Endothelial cell of umbilical vein (primary cell): ENCODE results near the gene CUEDC1. TPM values are rescaled to one million over a fixed set of nuclear protein-coding genes. Genes with fewer than 3 reads are reported as not detected.

Experiments
- BruUV-seq: library from RNA; stranded (reverse); fragments of 400-500 nt; replicated peaks from 2 replicates; lab custom pipeline; 2021; lab: Mats Ljungman, UMichigan
- CTCF ChIA-PET: fragments of 300-600, 350-600 bp; sonication (Branson Sonifier 250); formaldehyde crosslinking; loops from one replicate; lab custom pipeline; 2021; ENCODE audit warnings: antibody characterized with exemption, inconsistent platforms; lab: Charles Lee
- POLR2A ChIA-PET: fragments of 300-600, 350-600 bp; sonication (Branson Sonifier 250); formaldehyde crosslinking; loops from one replicate; lab custom pipeline; 2021; ENCODE audit warnings: antibody characterized with exemption, inconsistent platforms; lab: Charles Lee
- DNase-seq: peaks from one replicate; pipeline ENCODE4 v3.0.0-alpha.2; 2011; ENCODE audit warnings: low read depth, low spot score
- FAIRE-seq: peaks from 2 replicates; lab custom pipeline; 2011; peaks lifted over from hg19 to GRCh38; lab: Jason Lieb, UNC
- H2AFZ ChIP-seq: 2 replicates; pipeline ENCODE4 v1.6.0; 2012; ENCODE audit warnings: low read depth, low read length, control low read depth, inconsistent platforms
- H3K27ac ChIP-seq: 2 replicates; pipeline ENCODE4 v1.5.1; 2011; ENCODE audit warnings: low read depth, mild to moderate bottlenecking, control low read depth, low read length, moderate library complexity; ENCODE audit not compliant: insufficient read depth
- H3K27me3 ChIP-seq, 2 experiments: 2 replicates each; pipeline versions ENCODE4 v1.6.0 to v1.6.1; 2011; ENCODE audit warnings: low read length in 2 of 2, mixed read lengths in 1 of 2; ENCODE audit not compliant: control insufficient read depth in 2 of 2, insufficient read depth in 2 of 2
- H3K36me3 ChIP-seq, 2 experiments: 2 replicates in 1 of 2; 3 replicates in 1 of 2; pipeline ENCODE4 v1.5.1; 2011; ENCODE audit warnings: low read length in 2 of 2, mild to moderate bottlenecking in 1 of 2, moderate library complexity in 1 of 2; ENCODE audit not compliant: control insufficient read depth in 2 of 2, insufficient read depth in 2 of 2; ENCODE audit errors: extremely low read depth in 1 of 2
- H3K4me1 ChIP-seq: 3 replicates; pipeline ENCODE4 v1.5.1; 2011; ENCODE audit warnings: mild to moderate bottlenecking, low read length; ENCODE audit not compliant: control insufficient read depth, insufficient read depth; ENCODE audit errors: extremely low read depth
- H3K4me2 ChIP-seq: 2 replicates; pipeline ENCODE4 v1.6.1; 2011; ENCODE audit warnings: low read length, control low read depth, mixed read lengths; ENCODE audit not compliant: insufficient read depth
- H3K4me3 ChIP-seq, 3 experiments: fragments of 200-600 bp in 1 of 3; sonication (generic), shearing (Covaris generic) in 1 of 3; replicated peaks in 1 of 3; 2 replicates each; pipeline ENCODE4 v1.5.1; 2011 to 2016; ENCODE audit warnings: control low read depth in 3 of 3, low read length in 3 of 3, mild to moderate bottlenecking in 2 of 3, inconsistent platforms in 1 of 3, low read depth in 1 of 3, moderate library complexity in 1 of 3; ENCODE audit not compliant: insufficient read depth in 1 of 3
- H3K79me2 ChIP-seq: 2 replicates; pipeline ENCODE4 v1.6.0; 2012; ENCODE audit warnings: low read length, inconsistent platforms; ENCODE audit not compliant: control insufficient read depth, insufficient read depth
- H3K9ac ChIP-seq: replicated peaks from 2 replicates; pipeline ENCODE3; 2011; ENCODE audit warnings: low read length, control low read depth; ENCODE audit not compliant: insufficient read depth; ENCODE audit errors: extremely low read depth
- H3K9me1 ChIP-seq: replicated peaks from 3 replicates; pipeline ENCODE4 v1.6.0; 2011; ENCODE audit warnings: mild to moderate bottlenecking, low read length; ENCODE audit not compliant: control insufficient read depth, insufficient read depth; ENCODE audit errors: extremely low read depth
- H3K9me3 ChIP-seq: replicated peaks from 2 replicates; pipeline ENCODE4 v1.5.1; 2012; ENCODE audit warnings: low read length, inconsistent platforms; ENCODE audit not compliant: control insufficient read depth, insufficient read depth
- H4K20me1 ChIP-seq: replicated peaks from 2 replicates; pipeline ENCODE3; 2011; ENCODE audit warnings: mild to moderate bottlenecking, low read length; ENCODE audit not compliant: control insufficient read depth, insufficient read depth; ENCODE audit errors: extremely low read depth
- CTCF ChIP-seq, 2 donors: IDR thresholded peaks; 1 replicate in 1 of 2; 2 replicates in 1 of 2; pipeline ENCODE4 v1.5.1; 2011; ENCODE audit warnings: low read length in 2 of 2, mild to moderate bottlenecking in 2 of 2, moderate library complexity in 2 of 2, control low read depth in 1 of 2, inconsistent platforms in 1 of 2, low read depth in 1 of 2; ENCODE audit not compliant: insufficient read depth in 1 of 2; ENCODE audit errors: extremely low read depth in 1 of 2
- EZH2 ChIP-seq: IDR thresholded peaks from 2 replicates; pipeline ENCODE4 v1.6.1; 2012; ENCODE audit warnings: borderline replicate concordance, low read depth, mild to moderate bottlenecking, moderate library complexity, low read length, inconsistent platforms; ENCODE audit not compliant: severe bottlenecking
- FOS ChIP-seq: IDR thresholded peaks from 2 replicates; pipeline ENCODE4 v1.6.1; 2011; ENCODE audit warnings: mild to moderate bottlenecking, low read length, moderate library complexity, borderline replicate concordance; ENCODE audit not compliant: insufficient read depth
- GATA2 ChIP-seq: IDR thresholded peaks from 2 replicates; pipeline ENCODE4 v1.7.0; 2011; ENCODE audit warnings: low read depth, mild to moderate bottlenecking, moderate library complexity, mixed read lengths, low read length; ENCODE audit not compliant: insufficient read length, insufficient read depth
- JUN ChIP-seq: IDR thresholded peaks from 2 replicates; pipeline ENCODE4 v1.6.1; 2011; ENCODE audit warnings: borderline replicate concordance, low read depth; ENCODE audit not compliant: insufficient read length, insufficient read depth
- MAX ChIP-seq: IDR thresholded peaks from 2 replicates; pipeline ENCODE4 v1.6.1; 2011; ENCODE audit not compliant: insufficient read depth, insufficient read length
- MYC ChIP-seq: IDR thresholded peaks from one replicate; pipeline ENCODE4 v1.6.1; 2011; ENCODE audit warnings: mild to moderate bottlenecking, low read depth, low read length
- POLR2A ChIP-seq: IDR thresholded peaks from 2 replicates; pipeline ENCODE4 v1.6.1; 2012; ENCODE audit warnings: low read depth, mild to moderate bottlenecking, control low read depth, low read length
- POLR2AphosphoS5 ChIP-seq: IDR thresholded peaks from 2 replicates; pipeline ENCODE4 v1.6.1; 2012; ENCODE audit warnings: low read depth, mild to moderate bottlenecking, control low read depth, low read length, moderate library complexity; ENCODE audit not compliant: insufficient read depth
- dilution Hi-C: fragments of 300-500 bp; cut with MboI; formaldehyde crosslinking; loops from one replicate; pipeline ENCODE4 v1.15.0; 2019; ENCODE audit warnings: low sequenced_read_pairs; ENCODE audit not compliant: extremely low pct_ligation_motif_present
- intact Hi-C: fragments of 100-400 bp; cut with micrococcal nuclease; formaldehyde crosslinking; loops from one replicate; pipeline ENCODE4 v1.10.0; 2022
- polyA plus RNA-seq, 4 experiments: library from polyadenylated mRNA; depleted of rRNA in 3 of 4; stranded (reverse) in 3 of 4; unstranded in 1 of 4; fragments of >200 nt; gene quantifications; 2 replicates each; pipeline versions ENCODE4 v1.2.1 to v1.2.3, GENCODE V29; 2011 to 2012; ENCODE audit warnings: missing spikeins in 1 of 4
- total RNA-seq: library from RNA; stranded (reverse); gene quantifications from 2 replicates; pipeline ENCODE4 v1.2.3, GENCODE V29; 2021

Gene CUEDC1
- total and polyA plus RNA-seq, 2 donors (not counting 3 experiments of a cell fraction or from before 2014, with no cell fraction given) = 15.8 to 27.7 TPM

- TF ChIP-seq GATA2 (no peak), POLR2A (no peak), MYC (no peak), CTCF (IDR thresholded peaks at IDR 0.05; ENCODE audit: extremely low read depth in 1 of 2, insufficient read depth in 1 of 2, low read depth in 1 of 2, low read length in 2 of 2) (peak; percentile 57 to 58), FOS (peak; percentile 63), EZH2 (no peak), JUN (peak; percentile 70), POLR2AphosphoS5 (peak; percentile 95), MAX (no peak)
- no TSS peak for BruUV-seq
- intact Hi-C loops = loop anchor here (1.0 kb wide), 5 partner anchors 17 to 120 kb away; no protein-coding TSS in a partner anchor
- CTCF ChIA-PET = interaction anchor here (0.7 to 11.3 kb wide), 26 partner anchors 9 to 238 kb away, joined by 3 to 202 read pairs (median 5); partner anchors contain the start of genes CUEDC1, MRPS23 and SRSF1
- peaks cover 0 to 2% of the 10 kb centered on the region in 2 experiments for H3K36me3 ChIP-seq
- peak overlapping the region in 1 of 3 experiments; percentile 12 for H3K4me3 ChIP-seq
- peaks cover 58% of the 10 kb centered on the region for H3K4me1 ChIP-seq
- dilution Hi-C loops = no loop called here
- H3K9ac ChIP-seq = peak overlapping the region; percentile 89
- no peaks in the 10 kb centered on the region for H3K79me2 ChIP-seq
- POLR2A ChIA-PET = interaction anchor here (0.6 to 2.0 kb wide), 8 partner anchors 14 to 118 kb away, joined by 3 to 9 read pairs (median 6); partner anchors contain the start of gene VEZF1
- peak overlapping the region; percentile 96 for H3K27ac ChIP-seq
- no peaks in the 10 kb centered on the region for H3K27me3 ChIP-seq
- no peaks in the 10 kb centered on the region for H3K9me3 ChIP-seq
- DNase-seq (peak; percentile 98), FAIRE-seq (peak; percentile 99)
- no peaks in the 10 kb centered on the region for H3K9me1 ChIP-seq
- H2AFZ ChIP-seq = no peak overlapping the region
- no peaks in the 10 kb centered on the region for H4K20me1 ChIP-seq
- peak overlapping the region; percentile 48 for H3K4me2 ChIP-seq
Measured at GRCh38 chr17:57875290-57876022, 79.8 kb downstream of the CUEDC1 start.
